NOMO-1 (cell line): ENCODE data around the gene GRSF1.
"Not testable (repeated sequence)": the region's sequence is repeated elsewhere in the genome, so short reads cannot be mapped to it uniquely, and the experiment has no call there.

Experiments used
- DNase-seq, 2 experiments: peaks; one replicate each; lab custom pipeline; 2025; ENCODE audit not compliant: unreplicated experiment in 2 of 2; lab: John Stamatoyannopoulos, UW

The GRSF1 gene, protein sequence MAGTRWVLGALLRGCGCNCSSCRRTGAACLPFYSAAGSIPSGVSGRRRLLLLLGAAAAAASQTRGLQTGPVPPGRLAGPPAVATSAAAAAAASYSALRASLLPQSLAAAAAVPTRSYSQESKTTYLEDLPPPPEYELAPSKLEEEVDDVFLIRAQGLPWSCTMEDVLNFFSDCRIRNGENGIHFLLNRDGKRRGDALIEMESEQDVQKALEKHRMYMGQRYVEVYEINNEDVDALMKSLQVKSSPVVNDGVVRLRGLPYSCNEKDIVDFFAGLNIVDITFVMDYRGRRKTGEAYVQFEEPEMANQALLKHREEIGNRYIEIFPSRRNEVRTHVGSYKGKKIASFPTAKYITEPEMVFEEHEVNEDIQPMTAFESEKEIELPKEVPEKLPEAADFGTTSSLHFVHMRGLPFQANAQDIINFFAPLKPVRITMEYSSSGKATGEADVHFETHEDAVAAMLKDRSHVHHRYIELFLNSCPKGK

GRCh38 chr4:70839589-70840093 lies at the start of gene GRSF1:
Gene GRSF1 (minus strand): TSS chr4:70839890. CDS start chr4:70839827, 63 bp downstream.
- peak; percentile 68 to 86 for DNase-seq

- DNase-seq: no peak
Observed at GRCh38 chr4:70885174-70885573, 45.5 kb upstream of the GRSF1 start.

- no peak for DNase-seq
Observed at GRCh38 chr4:70880739-70881138, 41.0 kb upstream of the GRSF1 start.

GRCh38 chr4:70877556-70877955 lies 37.9 kb upstream of the GRSF1 start:
- DNase-seq: no peak

DNA sequence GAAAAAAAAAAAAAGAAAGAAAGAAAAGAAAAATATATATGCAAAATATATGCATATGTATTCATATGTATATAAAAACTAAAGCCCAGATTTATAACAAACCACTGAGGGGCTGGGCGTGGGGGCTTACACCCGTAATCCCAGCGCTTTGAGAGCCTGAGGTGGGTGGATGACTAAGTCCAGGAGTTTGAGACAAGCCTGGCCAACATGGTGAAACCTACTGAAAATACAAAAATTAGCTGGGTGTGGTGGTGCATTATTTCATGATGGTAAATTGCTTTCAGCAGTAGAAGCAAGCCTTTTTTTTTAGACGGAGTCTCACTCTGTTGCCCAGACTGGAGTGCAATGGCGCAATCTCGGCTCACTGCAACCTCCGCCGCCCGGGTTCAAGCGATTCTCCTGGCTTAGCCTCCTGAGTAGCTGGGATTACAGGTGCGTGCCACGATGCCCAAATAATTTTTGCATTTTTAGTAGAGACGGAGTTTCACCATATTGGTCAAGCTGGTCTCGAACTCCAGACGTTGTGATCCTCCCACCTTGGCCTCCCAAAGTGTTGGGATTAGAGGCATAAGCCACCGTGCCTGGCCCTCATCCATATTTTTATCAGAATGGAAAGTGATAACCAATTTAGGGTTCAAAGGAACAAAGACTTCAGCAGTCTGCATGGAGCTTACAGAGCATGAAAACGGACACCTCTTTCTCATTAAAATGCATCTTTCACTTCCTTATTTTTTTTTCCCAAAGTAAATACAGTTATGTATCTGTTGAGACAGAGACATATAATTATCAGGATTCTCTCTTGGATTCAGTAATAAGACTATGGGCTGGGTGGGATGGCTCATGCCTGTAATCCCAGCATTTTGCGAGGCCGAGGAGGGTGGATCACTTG lies 34.8 kb upstream of the GRSF1 start:
- peak; percentile 24 to 67 for DNase-seq

- peak in 1 of 2 experiments; percentile 2 for DNase-seq
Observed at GRCh38 chr4:70873216-70873615, 33.5 kb upstream of the GRSF1 start.

DNA sequence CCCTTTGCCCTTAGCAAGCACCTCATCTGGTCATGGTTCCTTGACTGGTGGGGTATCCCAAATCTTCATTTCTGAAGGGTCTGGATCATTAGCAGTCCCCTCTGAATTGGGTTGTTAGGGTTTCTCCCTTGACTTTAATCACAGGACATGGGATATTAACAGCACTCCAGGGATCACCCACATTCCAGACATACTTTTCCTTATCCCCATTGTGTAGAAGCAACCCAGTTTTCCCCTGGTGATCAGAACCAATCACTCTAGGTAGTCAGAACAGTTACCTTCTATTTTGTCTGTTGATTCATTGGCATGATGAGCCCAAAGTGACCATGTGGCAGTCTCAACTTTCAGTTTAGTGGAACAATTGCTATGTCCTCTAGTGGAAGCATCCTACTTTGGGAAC lies 29.1 kb upstream of the GRSF1 start:
- no peak for DNase-seq

GRCh38 chr4:70863099-70863790 lies 23.6 kb upstream of the GRSF1 start:
- no peak for DNase-seq

DNA sequence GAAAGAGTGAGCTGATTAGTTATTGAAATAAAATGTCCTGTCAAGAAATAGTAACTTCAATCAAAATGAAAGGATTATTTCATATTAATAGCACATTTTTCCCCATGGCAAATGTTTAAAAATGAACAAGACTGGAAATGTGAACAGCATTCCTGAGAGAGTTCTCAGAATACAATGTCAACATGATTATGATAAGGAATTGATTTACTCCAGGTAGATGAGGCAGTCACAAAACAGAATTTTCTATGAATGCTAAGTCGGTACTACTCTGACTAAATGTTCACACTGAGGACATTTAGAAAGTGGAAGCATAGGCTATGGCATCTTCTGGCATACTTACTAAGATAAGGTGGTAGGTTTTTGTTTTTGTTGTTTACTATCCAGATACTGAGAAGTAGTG lies 19.4 kb upstream of the GRSF1 start:
- no peak for DNase-seq

DNA sequence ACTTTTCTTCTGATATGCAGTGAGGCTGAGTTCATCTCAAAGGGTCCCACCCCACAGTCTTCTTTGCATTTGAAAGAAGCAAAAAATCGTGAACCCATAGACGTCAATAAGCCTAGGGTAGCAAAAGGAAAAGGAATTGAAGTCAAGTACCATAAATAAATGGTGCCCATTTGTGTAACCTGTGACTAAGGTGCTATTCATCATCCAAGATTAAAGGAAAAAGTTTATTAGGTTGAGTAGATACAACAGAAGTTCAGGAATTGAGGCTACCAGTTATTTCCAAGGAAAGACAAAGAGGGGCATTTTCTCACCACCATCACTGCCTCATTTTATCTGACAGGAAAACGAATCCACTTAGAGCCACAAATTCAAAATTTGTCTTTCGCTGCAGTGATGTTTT lies 18.8 kb upstream of the GRSF1 start:
- DNase-seq: no peak

- DNase-seq: no peak
Observed at GRCh38 chr4:70855464-70855863, 15.8 kb upstream of the GRSF1 start.

DNA sequence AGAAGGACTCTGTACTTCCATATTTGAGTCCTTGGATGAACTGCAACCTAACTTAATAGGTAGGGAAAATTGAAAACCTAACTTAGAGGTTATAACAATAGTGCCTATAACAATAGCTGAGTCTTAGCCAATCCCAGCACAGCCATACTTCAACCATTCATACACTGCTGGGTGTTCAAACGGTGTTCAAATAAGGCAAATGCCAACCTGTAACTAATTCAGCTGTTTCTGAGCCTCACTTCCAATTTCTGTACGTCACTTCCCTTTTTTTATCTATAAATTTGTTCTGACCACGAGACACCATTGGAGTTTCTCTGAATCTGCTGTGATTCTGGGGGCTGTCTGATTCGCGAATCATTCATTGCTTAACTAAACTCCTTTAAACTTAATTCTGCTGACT lies 9.6 kb upstream of the GRSF1 start:
- DNase-seq: peak; percentile 33 to 64

DNA sequence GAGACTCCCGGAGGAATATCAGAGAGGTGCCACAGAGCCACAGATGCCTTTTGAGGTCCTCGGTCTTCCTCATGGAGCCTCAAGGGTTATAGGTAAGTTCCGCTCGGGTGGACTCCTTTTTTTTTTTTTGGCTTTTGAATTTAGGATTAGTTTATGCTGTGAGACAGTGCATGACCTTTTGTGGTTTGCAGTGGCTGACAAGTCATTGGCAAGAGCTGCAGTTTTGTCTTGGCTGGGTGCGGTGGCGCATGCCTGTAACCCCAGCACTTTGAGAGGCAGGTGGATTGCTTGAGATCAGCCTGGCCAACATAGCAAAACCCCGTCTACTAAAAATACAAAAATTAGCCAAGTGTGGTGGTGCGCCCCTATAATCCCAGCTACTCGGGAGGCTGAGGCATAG lies 4.5 kb upstream of the GRSF1 start:
- no peak for DNase-seq

- DNase-seq: no peak
Observed at GRCh38 chr4:70842761-70843435, 3.2 kb upstream of the GRSF1 start.

- no peak for DNase-seq
Observed at GRCh38 chr4:70841951-70842350, 2.3 kb upstream of the GRSF1 start.

GRCh38 chr4:70841211-70841610 lies 1.5 kb upstream of the GRSF1 start:
- DNase-seq: no peak

- DNase-seq: not testable (repeated sequence)
Observed at GRCh38 chr4:70840631-70841030, 941 bp upstream of the GRSF1 start.

DNA sequence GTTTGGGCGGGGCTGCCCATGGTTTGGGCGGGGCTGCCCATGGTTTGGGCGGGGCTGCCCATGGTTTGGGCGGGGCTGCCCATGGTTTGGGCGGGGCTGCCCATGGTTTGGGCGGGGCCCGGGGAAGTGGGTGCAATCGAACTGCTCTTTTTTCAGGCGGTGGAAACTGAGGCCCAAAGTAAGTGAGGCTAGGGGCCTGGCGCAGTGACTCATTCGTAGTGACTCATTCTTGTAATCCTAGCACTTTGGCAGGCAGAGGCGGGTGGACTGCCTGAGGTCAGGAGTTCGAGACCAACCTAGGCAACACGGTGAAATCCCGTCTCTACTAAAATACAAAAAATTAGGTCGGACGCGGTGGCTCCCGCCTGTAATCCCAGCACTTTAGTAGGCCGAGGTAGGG lies 447 bp upstream of the GRSF1 start:
- DNase-seq: not testable (repeated sequence)

GRCh38 chr4:70838666-70839588 lies 763 bp downstream of the GRSF1 start:
- peak; percentile 64 to 79 for DNase-seq
